Epithelial cell of esophagus (primary cell): ENCODE measurements around the gene ZNF639.

ENCODE experiments used
- DNase-seq: peaks from one replicate; pipeline ENCODE4 v3.0.0; 2010; ENCODE audit warnings: low read depth
- H3K4me3 ChIP-seq: 2 replicates; pipeline ENCODE4 v1.5.1; 2011; ENCODE audit warnings: mild to moderate bottlenecking, low read length, control low read depth
- CTCF ChIP-seq: IDR thresholded peaks from 2 replicates; pipeline ENCODE4 v1.5.1; 2011; ENCODE audit warnings: low read depth, mild to moderate bottlenecking, low read length, control low read depth, inconsistent platforms; ENCODE audit not compliant: insufficient read depth; ENCODE audit errors: missing control alignments

The ZNF639 gene

GRCh38 chr3:179369621-179370020 is 46.8 kb downstream of the ZNF639 start:
- no peak overlapping the region for H3K4me3 ChIP-seq
- DNase-seq: no peak
- TF ChIP-seq CTCF: no peak

GRCh38 chr3:179373938-179374337 is 51.1 kb downstream of the ZNF639 start:
- no peak for TF ChIP-seq CTCF
- no peak overlapping the region for H3K4me3 ChIP-seq
- DNase-seq: no peak

- no peak for DNase-seq
- TF ChIP-seq CTCF: no peak
- no peak overlapping the region for H3K4me3 ChIP-seq
These were observed 52.5 kb downstream of the ZNF639 start for GRCh38 chr3:179375091-179375999.

GRCh38 chr3:179376474-179376873 is 53.6 kb downstream of the ZNF639 start:
- TF ChIP-seq CTCF: no peak
- H3K4me3 ChIP-seq: no peak overlapping the region
- no peak for DNase-seq
